ENCODE measurements around the gene RFX8. TPM values are rescaled to one million over a fixed set of nuclear protein-coding genes. Genes with fewer than 3 reads are reported as not detected.

The RFX8 gene
- total RNA-seq, 1 experiment from 2014 or later: not detected

DNA sequence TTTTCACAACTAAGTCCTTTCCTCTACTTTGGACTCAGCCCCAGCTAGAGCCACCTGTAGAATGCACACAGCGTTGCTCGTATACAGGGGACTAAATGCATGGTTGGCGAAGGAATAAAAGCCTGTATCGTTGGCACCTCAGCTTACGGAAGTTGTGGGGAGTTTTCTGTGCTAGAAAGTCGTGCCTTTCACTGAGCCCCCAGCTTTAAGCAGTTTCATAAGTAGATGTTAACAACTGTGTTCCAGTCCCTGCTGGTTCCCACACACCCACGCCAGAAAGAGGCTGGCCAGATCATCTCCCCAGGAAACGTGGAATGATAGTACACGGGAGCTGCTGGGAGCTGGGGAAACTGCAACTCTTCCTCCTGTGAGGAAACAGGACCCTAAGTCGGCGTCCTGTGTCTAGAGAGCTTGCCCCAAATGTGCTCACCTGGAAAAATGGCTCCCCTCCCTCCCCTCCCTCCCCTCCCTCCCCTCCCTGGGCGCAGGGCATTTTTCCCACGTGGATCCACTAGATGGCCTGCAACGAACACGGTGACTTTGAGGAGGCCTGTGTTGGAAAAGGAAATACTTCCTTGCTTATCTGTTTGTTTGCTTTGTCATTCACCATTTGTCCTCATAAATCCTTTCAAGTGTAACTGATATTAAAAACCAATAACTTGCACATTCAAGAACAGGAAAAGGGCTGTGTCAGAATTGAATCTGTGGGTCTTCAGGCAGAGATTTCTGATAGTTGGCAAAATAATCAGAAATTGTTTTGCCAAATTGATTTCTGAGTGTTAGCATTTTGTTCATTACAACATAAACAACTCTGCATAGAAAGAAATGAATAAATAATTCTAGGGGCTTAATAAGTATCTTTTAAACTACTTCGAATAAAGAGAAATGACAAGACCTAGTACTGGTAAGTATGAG lies 43.9 kb upstream of the RFX8 start:
- no peaks in the 10 kb centered on the region for H3K36me3 Mint-ChIP-seq (ENCODE audit: insufficient read depth, unreplicated experiment)
- ChIA-PET CTCF (interaction anchor here (0.6 to 4.5 kb wide), 32 partner anchors 18 to 697 kb away, joined by 3 to 37 read pairs (median 4); partner anchors contain the start of gene MAP4K4), POLR2A (interaction anchor here (0.7 to 2.4 kb wide), 10 partner anchors 22 to 422 kb away, joined by 3 to 12 read pairs (median 4); partner anchors contain the start of genes CREG2 and MAP4K4)
- H3K4me3 Mint-ChIP-seq (ENCODE audit: unreplicated experiment): peak overlapping the region; percentile 44
- TF ChIP-seq, protein P1, sequence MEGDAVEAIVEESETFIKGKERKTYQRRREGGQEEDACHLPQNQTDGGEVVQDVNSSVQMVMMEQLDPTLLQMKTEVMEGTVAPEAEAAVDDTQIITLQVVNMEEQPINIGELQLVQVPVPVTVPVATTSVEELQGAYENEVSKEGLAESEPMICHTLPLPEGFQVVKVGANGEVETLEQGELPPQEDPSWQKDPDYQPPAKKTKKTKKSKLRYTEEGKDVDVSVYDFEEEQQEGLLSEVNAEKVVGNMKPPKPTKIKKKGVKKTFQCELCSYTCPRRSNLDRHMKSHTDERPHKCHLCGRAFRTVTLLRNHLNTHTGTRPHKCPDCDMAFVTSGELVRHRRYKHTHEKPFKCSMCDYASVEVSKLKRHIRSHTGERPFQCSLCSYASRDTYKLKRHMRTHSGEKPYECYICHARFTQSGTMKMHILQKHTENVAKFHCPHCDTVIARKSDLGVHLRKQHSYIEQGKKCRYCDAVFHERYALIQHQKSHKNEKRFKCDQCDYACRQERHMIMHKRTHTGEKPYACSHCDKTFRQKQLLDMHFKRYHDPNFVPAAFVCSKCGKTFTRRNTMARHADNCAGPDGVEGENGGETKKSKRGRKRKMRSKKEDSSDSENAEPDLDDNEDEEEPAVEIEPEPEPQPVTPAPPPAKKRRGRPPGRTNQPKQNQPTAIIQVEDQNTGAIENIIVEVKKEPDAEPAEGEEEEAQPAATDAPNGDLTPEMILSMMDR (IDR thresholded peaks at IDR 0.05; ENCODE audit: unreplicated experiment): peak; percentile 30
- intact Hi-C loops (cut with micrococcal nuclease): loop anchor here (1.0 to 5.0 kb wide), 3 partner anchors 177 to 312 kb away; partner anchors contain the start of gene MAP4K4
- H3K4me1 Mint-ChIP-seq (ENCODE audit: insufficient read depth, unreplicated experiment): peaks cover 25% of the 10 kb centered on the region
- peak; percentile 81 for DNase-seq (ENCODE audit: unreplicated experiment)
- H3K27me3 Mint-ChIP-seq (ENCODE audit: insufficient read depth, unreplicated experiment): no peaks in the 10 kb centered on the region
- peaks cover 4% of the 10 kb centered on the region for H3K9me3 Mint-ChIP-seq (ENCODE audit: unreplicated experiment)
- H3K27ac Mint-ChIP-seq (ENCODE audit: low read depth, unreplicated experiment): no peak overlapping the region
- BruUV-seq (replicated peaks): no TSS peak

DNA sequence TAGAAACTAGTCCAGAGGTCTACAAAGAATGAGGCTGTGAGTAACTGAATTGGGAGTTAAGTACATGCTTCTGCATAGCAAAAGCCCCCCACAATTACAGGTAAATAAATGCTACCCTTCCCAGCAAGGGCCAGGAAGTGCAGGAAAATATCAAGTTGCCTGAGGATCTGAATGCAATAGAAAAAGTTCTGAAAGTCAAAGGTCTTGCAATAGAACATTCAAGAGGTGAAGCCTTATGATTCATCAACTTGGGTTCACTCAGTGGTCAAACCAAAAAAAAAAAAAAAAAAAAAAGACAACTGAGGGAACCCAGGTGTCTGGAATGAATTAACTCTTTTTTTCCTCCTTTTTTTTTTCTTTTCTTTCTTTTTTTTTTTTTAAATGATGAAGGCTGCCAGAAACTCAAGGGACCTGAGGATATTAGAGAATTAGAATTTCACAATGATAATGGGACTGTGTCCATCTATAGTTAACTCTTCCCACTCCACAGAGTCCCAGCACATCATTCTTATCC lies 42.9 kb upstream of the RFX8 start:
- peak; percentile 75 for DNase-seq (ENCODE audit: unreplicated experiment)
- no TSS peak for BruUV-seq (replicated peaks)
- CTCF ChIA-PET: interaction anchor here (0.6 to 4.5 kb wide), 21 partner anchors 17 to 333 kb away, joined by 3 to 37 read pairs (median 4); partner anchors contain the start of gene MAP4K4
- no peak overlapping the region for H3K27ac Mint-ChIP-seq (ENCODE audit: low read depth, unreplicated experiment)
- H3K4me1 Mint-ChIP-seq (ENCODE audit: insufficient read depth, unreplicated experiment): peaks cover 25% of the 10 kb centered on the region
- no peaks in the 10 kb centered on the region for H3K27me3 Mint-ChIP-seq (ENCODE audit: insufficient read depth, unreplicated experiment)
- no peaks in the 10 kb centered on the region for H3K36me3 Mint-ChIP-seq (ENCODE audit: insufficient read depth, unreplicated experiment)
- TF ChIP-seq, protein P1 (IDR thresholded peaks at IDR 0.05; ENCODE audit: unreplicated experiment): no peak
- POLR2A ChIA-PET: interaction anchor here (0.6 to 2.4 kb wide), 13 partner anchors 20 to 334 kb away, joined by 3 to 12 read pairs (median 3); partner anchors contain the start of genes CREG2 and MAP4K4
- intact Hi-C loops (cut with micrococcal nuclease): loop anchor here (2.0 to 5.0 kb wide), 3 partner anchors 99 to 179 kb away; partner anchors contain the start of gene MAP4K4
- peaks cover 4% of the 10 kb centered on the region for H3K9me3 Mint-ChIP-seq (ENCODE audit: unreplicated experiment)
- H3K4me3 Mint-ChIP-seq (ENCODE audit: unreplicated experiment): no peak overlapping the region

DNA sequence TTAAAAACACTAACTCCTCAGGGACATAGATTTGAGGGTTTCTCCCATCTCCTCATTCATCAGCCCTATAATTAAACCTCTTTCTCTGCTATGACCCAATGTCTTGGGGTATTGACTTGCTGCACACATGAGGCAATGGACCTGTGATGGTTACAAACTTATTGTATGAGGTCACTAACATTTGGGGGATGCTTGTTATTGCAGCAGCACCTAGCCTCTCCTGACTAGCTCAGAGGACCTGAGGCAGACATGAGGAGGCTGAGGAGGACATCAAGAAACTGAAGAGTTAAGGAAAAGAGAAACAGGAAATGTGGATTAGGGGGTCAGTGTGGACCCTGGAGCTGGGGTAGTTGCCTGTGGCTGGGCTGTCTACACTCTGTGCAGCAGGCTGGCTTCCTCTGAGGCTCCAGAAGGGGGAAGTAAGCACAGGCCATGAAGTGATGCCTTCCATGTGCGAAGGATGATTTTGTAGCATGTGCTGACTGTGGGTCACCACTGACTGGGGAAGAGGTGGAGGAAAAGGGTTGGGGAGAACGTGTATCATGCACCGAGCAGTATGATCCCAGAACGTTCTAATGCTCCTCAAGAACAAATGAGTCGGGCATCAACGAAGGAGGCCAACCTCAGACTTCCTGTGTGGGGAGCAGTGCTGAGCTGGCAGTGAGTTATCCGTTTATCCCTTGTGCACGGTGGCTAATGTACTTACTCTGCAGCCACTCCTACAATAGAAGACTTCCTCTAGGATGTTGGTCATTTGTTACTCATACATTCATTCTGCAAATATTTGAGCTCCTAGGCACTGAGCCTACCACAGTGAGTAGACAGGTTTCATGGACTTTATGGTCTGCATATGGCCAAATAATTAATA lies 42.1 kb upstream of the RFX8 start:
- Mint-ChIP-seq H3K27me3 (ENCODE audit: insufficient read depth, unreplicated experiment) (no peaks in the 10 kb centered on the region), H3K9me3 (ENCODE audit: unreplicated experiment) (peaks cover 4% of the 10 kb centered on the region), H3K4me3 (ENCODE audit: unreplicated experiment) (no peak overlapping the region), H3K36me3 (ENCODE audit: insufficient read depth, unreplicated experiment) (no peaks in the 10 kb centered on the region), H3K4me1 (ENCODE audit: insufficient read depth, unreplicated experiment) (peaks cover 25% of the 10 kb centered on the region), H3K27ac (ENCODE audit: low read depth, unreplicated experiment) (peak overlapping the region; percentile 14)
- POLR2A ChIA-PET: interaction anchor here (0.6 to 2.4 kb wide), 11 partner anchors 21 to 334 kb away, joined by 3 to 10 read pairs (median 3); no protein-coding TSS in a partner anchor
- no TSS peak for BruUV-seq (replicated peaks)
- CTCF ChIA-PET: interaction anchor here (0.6 to 4.5 kb wide), 7 partner anchors 17 to 314 kb away, joined by 3 to 37 read pairs (median 5); no protein-coding TSS in a partner anchor
- TF ChIP-seq, protein P1 (IDR thresholded peaks at IDR 0.05; ENCODE audit: unreplicated experiment): no peak
- peak; percentile 89 for DNase-seq (ENCODE audit: unreplicated experiment)
- intact Hi-C loops (cut with micrococcal nuclease): loop anchor here (2.0 to 5.0 kb wide), 2 partner anchors 98 to 175 kb away; no protein-coding TSS in a partner anchor

Data from MCF 10A (cell line).